Measurements from ENCODE around the gene ACOXL. TPM values are rescaled to one million over a fixed set of nuclear protein-coding genes. Genes with fewer than 3 reads are reported as not detected.

Gene ACOXL
- total and polyA plus RNA-seq, 2 of the 8 experiments (the other 6 are each of a cell fraction or from before 2014, with no cell fraction given), result 11.4 to 20.6 TPM

DNA sequence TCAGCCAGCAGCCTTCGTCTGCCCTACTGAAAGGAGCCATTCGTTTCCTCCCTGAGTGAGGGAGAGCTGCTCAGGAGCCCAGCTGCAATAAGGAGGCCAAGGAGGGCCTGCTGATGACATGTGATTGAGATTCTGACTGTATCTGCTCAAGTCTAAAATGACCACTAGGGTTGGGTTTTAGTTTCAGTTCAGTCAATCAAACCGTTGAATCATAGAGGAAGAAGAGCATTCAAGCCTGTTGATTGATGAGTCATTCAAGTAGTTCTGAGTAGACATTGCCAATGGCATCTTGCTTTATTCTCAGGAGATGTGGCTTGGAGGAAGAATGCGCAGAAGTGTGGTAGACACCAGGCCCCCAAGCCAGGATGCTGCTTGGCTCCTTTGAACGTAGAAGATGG is 368.4 kb downstream of the ACOXL start:
- DNase-seq (ENCODE audit: low read depth in 1 of 2, low spot score in 2 of 2), result no peak
- no peak overlapping the region for H2AFZ ChIP-seq (ENCODE audit: low read length)
- ChIA-PET POLR2A (ENCODE audit: partially characterized antibody) (interaction anchor here (1.3 kb wide), 1 partner anchor 20 kb away, joined by 3 read pairs; the partner anchor contains the start of gene BCL2L11), CTCF (ENCODE audit: partially characterized antibody) (interaction anchor here (1.0 to 1.2 kb wide), 2 partner anchors 12 to 16 kb away, joined by 3 to 4 read pairs; no protein-coding TSS in a partner anchor)
- H3K79me2 ChIP-seq (ENCODE audit: control insufficient read depth in 1 of 2, insufficient read depth in 2 of 2, low read length in 2 of 2), result no peaks in the 10 kb centered on the region
- H3K18ac ChIP-seq (ENCODE audit: extremely low read depth, low read length), result no peak overlapping the region
- H3K9me3 ChIP-seq (ENCODE audit: insufficient read depth in 2 of 2, low read depth in 1 of 2, low read length in 1 of 2), result no peaks in the 10 kb centered on the region
- 94% methylated on average over 5 of the region's 5 CpGs; no CpG with 5 or more reads in 1 of the 2 experiments for WGBS, 2 experiments (ENCODE audit: extremely low coverage in 1 of 2, insufficient coverage in 1 of 2, insufficient read length in 1 of 2, insufficient replicate concordance in 2 of 2, low coverage in 1 of 2, low lambda C conversion rate in 2 of 2, missing lambda C conversion rate in 1 of 2)
- H3K23me2 ChIP-seq (ENCODE audit: low read depth, low read length), result no peaks in the 10 kb centered on the region
- H3K4me3 ChIP-seq (ENCODE audit: extremely low read depth in 1 of 4, insufficient read depth in 2 of 4, low read depth in 3 of 4, low read length in 4 of 4), result no peak overlapping the region
- H4K20me1 ChIP-seq (replicated peaks in 1 of 2; ENCODE audit: control insufficient read depth in 1 of 2, insufficient read depth in 2 of 2, low read length in 2 of 2), result no peaks in the 10 kb centered on the region
- no peaks in the 10 kb centered on the region for H3K79me1 ChIP-seq (ENCODE audit: low read depth, low read length)
- H2BK12ac ChIP-seq (ENCODE audit: low read depth, low read length), result no peak overlapping the region
- H4K91ac ChIP-seq (replicated peaks; ENCODE audit: insufficient read length, low read length), result no peak overlapping the region
- no peaks in the 10 kb centered on the region for H3K36me3 ChIP-seq (ENCODE audit: control insufficient read depth in 2 of 4, insufficient read depth in 4 of 4, low read length in 3 of 4)
- FAIRE-seq, result no peak
- no peak overlapping the region for H2BK15ac ChIP-seq (ENCODE audit: low read length)
- H3K56ac ChIP-seq (replicated peaks; ENCODE audit: insufficient read length, low read depth, low read length), result no peak overlapping the region
- H2BK20ac ChIP-seq (ENCODE audit: low read length), result no peak overlapping the region
- no peak overlapping the region for H2AK5ac ChIP-seq (ENCODE audit: low read depth, low read length)
- H3K4ac ChIP-seq (replicated peaks; ENCODE audit: insufficient read length, low read depth, low read length), result no peak overlapping the region
- H4K8ac ChIP-seq (ENCODE audit: extremely low read depth, insufficient read depth, low read length), result no peak overlapping the region
- no peak overlapping the region for H2BK120ac ChIP-seq (replicated peaks; ENCODE audit: low read depth, low read length)
- H2BK5ac ChIP-seq (ENCODE audit: low read depth, low read length), result no peak overlapping the region
- H3K27me3 ChIP-seq (replicated peaks in 1 of 4; ENCODE audit: control insufficient read depth in 3 of 4, extremely low read depth in 1 of 4, insufficient read depth in 3 of 4, low read length in 3 of 4), result no peaks in the 10 kb centered on the region
- no peak overlapping the region for H3K14ac ChIP-seq (ENCODE audit: insufficient read length)
- H3K23ac ChIP-seq (ENCODE audit: insufficient read length), result no peak overlapping the region
- H3K27ac ChIP-seq (ENCODE audit: low read depth, low read length), result no peak overlapping the region
- H3K4me1 ChIP-seq (replicated peaks in 1 of 4; ENCODE audit: control insufficient read depth in 3 of 4, insufficient read depth in 4 of 4, low read length in 3 of 4), result no peaks in the 10 kb centered on the region
- H3K4me2 ChIP-seq (ENCODE audit: insufficient read depth in 1 of 2, low read depth in 2 of 2, low read length in 2 of 2), result no peak overlapping the region
- no peak overlapping the region for H4K5ac ChIP-seq (ENCODE audit: insufficient read length, low read depth, low read length)
- H3K9ac ChIP-seq (replicated peaks in 1 of 4; ENCODE audit: extremely low read depth in 1 of 4, low read depth in 3 of 4, low read length in 3 of 4), result no peak overlapping the region
- TF ChIP-seq SP4 (IDR thresholded peaks at IDR 0.05; ENCODE audit: low read length) (no peak), SAP30 (IDR thresholded peaks at IDR 0.05; ENCODE audit: insufficient read depth, insufficient replicate concordance, low read length) (no peak), SIRT6 (IDR thresholded peaks at IDR 0.05; ENCODE audit: low read length) (no peak), SP2 (IDR thresholded peaks at IDR 0.05; ENCODE audit: low read length) (no peak), BCL11A (IDR thresholded peaks at IDR 0.05; ENCODE audit: low read depth in 2 of 2, low read length in 2 of 2) (no peak), JUND (IDR thresholded peaks at IDR 0.05; ENCODE audit: low read length) (no peak), NRF1 (IDR thresholded peaks at IDR 0.05; ENCODE audit: low read depth, low read length) (no peak), CREB1 (IDR thresholded peaks at IDR 0.05) (no peak), HDAC2 (IDR thresholded peaks at IDR 0.05; ENCODE audit: borderline replicate concordance in 1 of 2, low read depth in 2 of 2, low read length in 2 of 2) (no peak), YY1 (IDR thresholded peaks at IDR 0.05; ENCODE audit: low read depth, low read length) (no peak), EZH2 (IDR thresholded peaks at IDR 0.05; ENCODE audit: low read depth, low read length, severe bottlenecking) (no peak), ASH2L (IDR thresholded peaks at IDR 0.05; ENCODE audit: low read length) (no peak), POLR2A (IDR thresholded peaks at IDR 0.05; ENCODE audit: control extremely low read depth in 1 of 2, low read depth in 2 of 2, low read length in 2 of 2) (no peak)
- TF ChIP-seq, protein P1, sequence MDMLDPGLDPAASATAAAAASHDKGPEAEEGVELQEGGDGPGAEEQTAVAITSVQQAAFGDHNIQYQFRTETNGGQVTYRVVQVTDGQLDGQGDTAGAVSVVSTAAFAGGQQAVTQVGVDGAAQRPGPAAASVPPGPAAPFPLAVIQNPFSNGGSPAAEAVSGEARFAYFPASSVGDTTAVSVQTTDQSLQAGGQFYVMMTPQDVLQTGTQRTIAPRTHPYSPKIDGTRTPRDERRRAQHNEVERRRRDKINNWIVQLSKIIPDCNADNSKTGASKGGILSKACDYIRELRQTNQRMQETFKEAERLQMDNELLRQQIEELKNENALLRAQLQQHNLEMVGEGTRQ (IDR thresholded peaks at IDR 0.05; ENCODE audit: low read length), result no peak
